Adrenal gland (tissue), 12 donors: Measurements from ENCODE around the gene SHISA8. TPM values are rescaled to one million over a fixed set of nuclear protein-coding genes. Genes with fewer than 3 reads are reported as not detected.
A peak's percentile ranks its signal among the peaks of the same experiment; 100 is the strongest.

Experiments used
- DNase-seq, 7 donors: peaks; one replicate each; pipeline ENCODE4 v3.0.0-alpha.2; 2019 to 2020
- H3K27ac ChIP-seq, 5 donors: fragments of 200-600 bp; sonication (generic) in 4 of 5; 1 replicate in 3 of 5; 2 replicates in 2 of 5; pipeline versions ENCODE4 v1.5.1 to v1.8.0; 2016 to 2020; ENCODE audit warnings: mild to moderate bottlenecking in 1 of 5
- H3K27me3 ChIP-seq: fragments of 200-600 bp; 2 replicates; pipeline ENCODE4 v1.8.0; 2021
- H3K36me3 ChIP-seq, 2 donors: fragments of 200-600 bp; replicated peaks in 1 of 2; 1 replicate in 1 of 2; 2 replicates in 1 of 2; pipeline versions ENCODE4 v1.5.1 to v1.8.0; 2018 to 2022
- H3K4me1 ChIP-seq, 2 donors: fragments of 200-600 bp; replicated peaks in 1 of 2; 1 replicate in 1 of 2; 2 replicates in 1 of 2; pipeline versions ENCODE4 v1.5.1 to v1.8.0; 2018 to 2021
- H3K4me3 ChIP-seq, 4 donors: fragments of 200-600 bp; sonication (generic) in 3 of 4; one replicate each; pipeline ENCODE4 v1.5.1; 2016 to 2018
- H3K9me3 ChIP-seq, 3 donors: fragments of 200-600 bp; sonication (generic) in 1 of 3; replicated peaks in 1 of 3; 1 replicate in 2 of 3; 2 replicates in 1 of 3; pipeline versions ENCODE4 v1.5.1 to v1.8.0; 2016 to 2021
- CTCF ChIP-seq, 6 experiments: fragments of 450-650 bp in 4 of 6; fragments of 200-600 bp in 2 of 6; sonication (generic) in 1 of 6; IDR thresholded peaks; 1 replicate in 5 of 6; 2 replicates in 1 of 6; pipeline versions ENCODE4 v1.5.1 to v1.8.0; 2016 to 2021; ENCODE audit warnings: antibody characterized with exemption in 6 of 6, mild to moderate bottlenecking in 2 of 6, moderate library complexity in 1 of 6
- POLR2A ChIP-seq, 2 donors: fragments of 450-650 bp; IDR thresholded peaks; one replicate each; pipeline ENCODE4 v1.6.1; 2017; ENCODE audit warnings: antibody characterized with exemption in 2 of 2, mild to moderate bottlenecking in 2 of 2, moderate library complexity in 1 of 2
- WGBS, 4 donors: extraction: QIAGEN DNeasy Blood & Tissue Kit in 2 of 4; methylation state at CpG; one replicate each; pipeline versions ENCODE4 v1.1.5 to v1.1.7; 2013 to 2017; 5-methylcytosine and 5-hydroxymethylcytosine counted together
- intact Hi-C, 2 donors: fragments of 100-400 bp; cut with DNase I; formaldehyde crosslinking; loops; one replicate each; pipeline versions ENCODE4 v1.14.1 to v1.15.0; 2022 to 2023
- polyA plus RNA-seq, 3 donors: library from polyadenylated mRNA; stranded (reverse); fragments of 200-250 nt in 2 of 3; fragments of 350-450 nt in 1 of 3; fragmentation: Illumina TruSeq in 1 of 3; extraction: RNeasy Lipid Tissue Mini Kit (QIAGEN cat#74804) in 1 of 3; gene quantifications; one replicate each; pipeline ENCODE4 v1.2.3, GENCODE V29; 2013 to 2014
- total RNA-seq, 9 donors: library from RNA; depleted of rRNA in 4 of 9; stranded (reverse); fragments of >200 nt in 4 of 9; fragments of 120-200 nt in 1 of 9; fragmentation: NEBNext Ultra II Directional in 1 of 9; extraction: Animal tissue kit (Norgen Biotek cat#: 25700) in 1 of 9; gene quantifications; one replicate each; pipeline versions ENCODE4 v1.1.0 to v1.2.4, GENCODE V29; 2013 to 2023
- donor health status: healthy with polysubstance abuse.
- donor health status: Bipolar disorder and iron deficiency.
- donor health status: DM: yes; HTN: yes; CAD: no.
- donor health status: DM: no; HTN: no; CAD: no.
- donor health status: DM: no; HTN: no; CAD: no.
- donor health status: DM: yes; HTN: yes; CAD: no.

Gene SHISA8
- total and polyA plus RNA-seq, 12 donors = 0.28 to 55.5 (median 16.2) TPM

DNA sequence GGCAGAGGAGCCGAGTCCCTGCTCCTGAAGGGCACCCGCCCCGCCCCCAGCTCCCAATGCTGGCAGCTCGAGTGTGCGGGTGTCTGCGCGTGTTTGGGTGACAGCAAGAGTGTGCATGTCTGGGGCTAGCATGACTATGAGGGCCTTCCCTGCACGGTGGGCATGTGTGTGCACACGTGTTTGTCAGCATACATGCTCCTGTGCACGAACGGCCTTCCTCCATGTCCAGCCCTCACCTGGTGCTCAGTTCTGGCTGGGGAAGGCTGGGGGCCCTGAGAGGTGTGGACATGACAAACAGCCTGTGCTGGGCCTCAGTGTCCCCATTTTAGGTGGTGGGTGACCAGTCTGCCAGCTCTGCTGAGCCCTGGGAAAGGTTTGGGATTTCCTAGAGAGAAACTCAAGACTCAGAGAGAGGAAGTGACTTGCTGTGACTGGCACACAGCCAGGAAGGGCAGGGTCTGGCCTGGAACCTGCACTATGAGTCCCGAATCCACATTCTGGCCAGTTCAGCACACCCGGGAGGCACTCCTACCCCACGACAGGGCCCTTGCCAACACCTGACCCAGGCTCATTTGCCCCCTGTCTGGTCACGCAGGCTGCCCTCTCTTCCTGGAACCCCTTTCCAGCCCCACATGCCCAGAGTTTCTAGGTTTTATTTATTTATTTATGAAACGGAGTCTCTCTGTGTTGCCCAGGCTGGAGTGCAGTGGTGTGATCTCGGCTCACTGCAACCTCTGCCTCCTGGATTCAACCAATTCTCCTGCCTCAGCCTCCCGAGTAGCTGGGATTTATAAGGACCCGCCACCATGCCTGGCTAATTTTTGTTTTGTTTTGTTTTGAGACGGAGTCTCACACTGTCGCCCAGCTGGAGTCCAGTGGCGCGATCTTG lies 3.3 kb upstream of the SHISA8 start:
- DNase-seq = peak in 6 of 7 donors; percentile 69 to 84 (median 82)
- Histone ChIP-seq H3K4me1 (peaks cover 26 to 45% of the 10 kb centered on the region in 2 donors), H3K27ac (peak overlapping the region in 2 of 5 donors; percentile 26 to 62), H3K4me3 (no peak overlapping the region), H3K36me3 (no peaks in the 10 kb centered on the region), H3K9me3 (no peaks in the 10 kb centered on the region), H3K27me3 (peaks cover 8% of the 10 kb centered on the region)
- TF ChIP-seq POLR2A (IDR thresholded peaks at IDR 0.05) (no peak), CTCF (IDR thresholded peaks at IDR 0.05) (no peak)
- 53 to 71% (median 61%) methylated on average over 13 to 23 of the region's 23 CpGs for WGBS, 4 donors
- intact Hi-C loops = no loop called here

- DNase-seq = peak in 1 of 7 donors; percentile 40
- no peak overlapping the region for H3K4me3 ChIP-seq
- peaks cover 26 to 45% of the 10 kb centered on the region in 2 donors for H3K4me1 ChIP-seq
- 55 to 71% (median 61%) methylated on average over 5 to 11 of the region's 11 CpGs for WGBS, 4 donors
- intact Hi-C loops = no loop called here
- H3K27me3 ChIP-seq = peaks cover 8% of the 10 kb centered on the region
- H3K36me3 ChIP-seq = no peaks in the 10 kb centered on the region
- TF ChIP-seq POLR2A (IDR thresholded peaks at IDR 0.05) (no peak), CTCF (IDR thresholded peaks at IDR 0.05) (no peak)
- no peaks in the 10 kb centered on the region for H3K9me3 ChIP-seq
- H3K27ac ChIP-seq = peak overlapping the region in 1 of 5 donors; percentile 62
Measured at GRCh38 chr22:41917375-41917902, 2.6 kb upstream of the SHISA8 start.

DNA sequence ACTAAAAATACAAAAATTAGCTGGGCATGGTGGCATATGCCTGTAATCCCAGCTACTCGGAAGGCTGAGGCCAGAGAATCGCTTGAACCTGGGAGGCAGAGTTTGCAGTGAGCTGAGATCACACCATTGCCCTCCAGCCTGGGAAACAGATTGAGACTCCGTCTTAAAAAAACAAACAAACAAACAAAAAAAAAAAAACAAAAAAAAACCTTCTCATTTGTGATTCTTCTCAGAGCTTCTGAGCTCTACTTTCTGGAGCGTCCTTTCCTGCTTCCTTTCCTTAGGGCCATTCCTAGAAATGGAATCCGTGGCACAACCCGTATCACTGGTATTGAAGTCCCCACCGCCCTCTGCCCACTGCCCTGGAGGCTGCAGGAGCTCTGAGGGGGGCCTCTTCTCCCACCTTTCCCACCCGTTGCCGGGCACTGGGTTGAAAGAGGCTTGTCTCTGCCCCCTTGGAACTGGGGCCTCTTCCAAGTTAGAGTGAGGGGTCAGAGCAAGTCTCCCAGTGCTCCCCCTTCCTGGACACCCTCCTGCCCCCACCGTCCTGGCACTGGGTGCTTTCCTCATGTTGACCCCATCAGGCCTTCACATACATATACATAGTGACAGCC lies 2.0 kb upstream of the SHISA8 start:
- Histone ChIP-seq H3K27ac (no peak overlapping the region), H3K4me3 (no peak overlapping the region), H3K4me1 (peaks cover 26 to 45% of the 10 kb centered on the region in 2 donors), H3K36me3 (no peaks in the 10 kb centered on the region), H3K27me3 (peaks cover 12% of the 10 kb centered on the region), H3K9me3 (no peaks in the 10 kb centered on the region)
- TF ChIP-seq CTCF (IDR thresholded peaks at IDR 0.05) = no peak
- intact Hi-C loops = no loop called here
- no peak for DNase-seq
- 73 to 80% (median 75%) methylated on average over 8 to 10 of the region's 10 CpGs for WGBS, 4 donors

DNA sequence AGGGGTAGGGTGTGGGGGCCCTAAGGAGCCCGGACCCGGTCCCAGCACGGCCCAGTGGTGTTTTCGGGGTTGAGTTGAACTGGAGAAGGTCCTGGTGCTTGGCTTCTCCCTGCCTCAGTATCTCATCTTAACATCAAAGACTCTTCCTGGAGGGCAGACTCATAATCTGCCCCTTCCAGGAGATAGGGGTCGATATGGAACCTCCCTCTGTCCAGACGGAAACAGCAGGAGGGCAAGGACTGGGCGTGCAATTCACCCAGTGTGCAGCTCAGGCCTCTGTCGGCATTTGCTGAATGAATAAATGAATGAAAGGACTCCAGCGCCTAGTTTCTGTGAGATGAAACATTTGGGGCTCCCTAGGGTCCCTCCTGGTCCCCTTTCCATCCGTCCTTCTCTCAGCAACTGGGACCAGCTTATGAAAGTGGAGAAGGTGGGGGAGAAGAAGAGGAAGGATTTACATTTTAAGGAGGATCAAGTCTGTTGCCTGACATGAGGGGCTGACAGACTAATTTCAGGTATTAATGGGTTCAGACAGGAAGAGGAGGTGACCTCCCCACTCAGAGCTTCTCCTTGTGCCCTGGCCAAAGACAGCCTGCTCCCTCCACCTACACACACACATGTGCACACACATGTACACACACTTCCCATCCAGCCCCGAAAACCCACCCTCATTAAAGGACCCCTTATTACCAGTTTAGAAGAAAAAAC lies 1.1 kb upstream of the SHISA8 start:
- Histone ChIP-seq H3K4me3 (no peak overlapping the region), H3K27ac (no peak overlapping the region), H3K9me3 (no peaks in the 10 kb centered on the region), H3K27me3 (peaks cover 12% of the 10 kb centered on the region), H3K36me3 (no peaks in the 10 kb centered on the region), H3K4me1 (peaks cover 26 to 49% of the 10 kb centered on the region in 2 donors)
- DNase-seq = no peak
- intact Hi-C loops = no loop called here
- WGBS, 4 donors = 73 to 79% (median 76%) methylated on average over 7 to 11 of the region's 11 CpGs
- TF ChIP-seq CTCF (IDR thresholded peaks at IDR 0.05) = no peak
- TF ChIP-seq POLR2A (IDR thresholded peaks at IDR 0.05) = no peak
